PC-3 (cell line): ENCODE measurements around the gene NUP62. TPM values are rescaled to one million over a fixed set of nuclear protein-coding genes. Genes with fewer than 3 reads are reported as not detected.

Experiments used
- ATAC-seq: fragments of 200-7000 bp; cut with Tn5 transposase; 2 replicates; pipeline ENCODE4 v1.9.1; 2020; ENCODE audit warnings: mild to moderate bottlenecking, moderate library complexity
- BruUV-seq: library from RNA; stranded (reverse); fragments of 400-500 nt; replicated peaks from 2 replicates; lab custom pipeline; 2021; lab: Mats Ljungman, UMichigan
- CTCF ChIA-PET: fragments of 300-600 bp; sonication (Branson Sonifier 250); formaldehyde crosslinking; loops from one replicate; lab custom pipeline; 2022; ENCODE audit warnings: antibody characterized with exemption; lab: Charles Lee
- POLR2A ChIA-PET: fragments of 300-600 bp; sonication (Branson Sonifier 250); formaldehyde crosslinking; loops from one replicate; lab custom pipeline; 2022; ENCODE audit warnings: antibody characterized with exemption; ENCODE audit not compliant: unreplicated experiment; lab: Charles Lee
- DNase-seq: peaks from one replicate; pipeline ENCODE4 v3.0.0-alpha.2; 2015
- H2AFZ ChIP-seq: fragments of 300-600 bp; sonication (generic); 2 replicates; pipeline ENCODE4 v1.6.0; 2016; ENCODE audit warnings: antibody characterized with exemption, low read length
- H3F3A ChIP-seq: fragments of 300-600 bp; sonication (generic); one replicate; pipeline ENCODE4 v1.6.0; 2017; ENCODE audit warnings: antibody characterized with exemption, low read length, control low read depth, mild to moderate bottlenecking; ENCODE audit not compliant: unreplicated experiment
- H3K27ac ChIP-seq: fragments of 300-600 bp; sonication (generic); 2 replicates; pipeline ENCODE4 v1.5.1; 2016; ENCODE audit warnings: mild to moderate bottlenecking, low read length
- H3K27me3 ChIP-seq: fragments of 300-600 bp; sonication (generic); 2 replicates; pipeline ENCODE4 v1.6.1; 2016; ENCODE audit warnings: low read length, mixed read lengths
- H3K36me3 ChIP-seq: fragments of 300-600 bp; sonication (generic); 2 replicates; pipeline ENCODE4 v1.6.1; 2016; ENCODE audit warnings: low read depth, mixed run types, low read length, mixed read lengths
- H3K4me1 ChIP-seq: fragments of 300-600 bp; sonication (generic); 2 replicates; pipeline ENCODE4 v1.5.1; 2016; ENCODE audit warnings: low read length; ENCODE audit not compliant: insufficient read depth
- H3K4me2 ChIP-seq: fragments of 300-600 bp; sonication (generic); 2 replicates; pipeline ENCODE4 v1.6.0; 2016; ENCODE audit warnings: low read length
- H3K4me3 ChIP-seq: fragments of 300-600 bp; sonication (generic); 2 replicates; pipeline ENCODE4 v1.5.1; 2016; ENCODE audit warnings: mild to moderate bottlenecking, low read length, mixed read lengths
- H3K79me2 ChIP-seq: fragments of 300-600 bp; sonication (generic); 2 replicates; pipeline ENCODE4 v1.6.1; 2017; ENCODE audit warnings: low read length, mixed read lengths
- H3K9ac ChIP-seq: fragments of 300-600 bp; sonication (generic); 2 replicates; pipeline ENCODE4 v1.6.0; 2016; ENCODE audit warnings: mild to moderate bottlenecking, low read length
- H3K9me2 ChIP-seq: fragments of 300-600 bp; sonication (generic); replicated peaks from 2 replicates; pipeline ENCODE4 v1.6.1; 2016; ENCODE audit warnings: mixed run types, low read length, mixed read lengths
- H3K9me3 ChIP-seq: fragments of 300-600 bp; sonication (generic); 2 replicates; pipeline ENCODE4 v1.6.1; 2016; ENCODE audit warnings: low read length, mixed read lengths
- H4K20me1 ChIP-seq: fragments of 300-600 bp; sonication (generic); 2 replicates; pipeline ENCODE4 v1.6.1; 2016; ENCODE audit warnings: low read length, mixed read lengths
- EZH2 ChIP-seq: fragments of 300-600 bp; sonication (generic); IDR thresholded peaks from one replicate; pipeline ENCODE4 v1.6.1; 2017; ENCODE audit warnings: antibody characterized with exemption, mild to moderate bottlenecking, low read length; ENCODE audit not compliant: unreplicated experiment
- EZH2phosphoT487 ChIP-seq: fragments of 300-600 bp; sonication (generic); IDR thresholded peaks from 2 replicates; pipeline ENCODE4 v1.6.1; 2018; ENCODE audit warnings: mild to moderate bottlenecking, antibody characterized with exemption, low read length, borderline replicate concordance
- intact Hi-C: fragments of 100-400 bp; cut with micrococcal nuclease; formaldehyde crosslinking; loops from 2 replicates; pipeline ENCODE4 v1.9.0; 2023
- total RNA-seq: library from RNA; depleted of rRNA; stranded (reverse); fragments of >200 nt; gene quantifications from 2 replicates; pipeline ENCODE4 v1.2.3, GENCODE V29; 2014
- TF ChIP-seq, protein P1 (sequence below): fragments of 300-600 bp; sonication (generic); conservative IDR thresholded peaks from 2 replicates; pipeline ENCODE4 v1.5.1; 2017; ENCODE audit warnings: antibody characterized with exemption, low read depth, mild to moderate bottlenecking, low read length

The NUP62 gene
- total RNA-seq, 1 experiment from 2014 or later, result 129 TPM

DNA sequence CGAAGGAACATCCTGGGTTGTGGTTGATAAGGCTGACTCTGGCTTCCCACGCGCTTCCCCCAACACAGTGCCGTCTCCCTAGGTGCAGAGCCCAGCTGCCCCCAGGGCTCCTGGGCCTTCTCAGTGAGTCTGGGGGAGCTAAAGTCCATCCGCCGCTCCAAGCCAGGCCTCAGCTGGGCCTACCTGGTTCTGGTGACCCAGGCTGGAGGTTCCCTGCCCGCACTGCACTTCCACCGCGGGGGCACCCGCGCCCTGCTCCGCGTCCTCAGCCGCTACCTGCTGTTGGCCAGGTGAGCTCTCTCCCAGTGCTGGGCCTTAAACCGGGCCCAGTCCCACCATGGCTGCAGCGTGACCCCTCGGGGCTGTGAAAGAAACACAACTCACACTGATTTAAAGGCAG, 48.1 kb downstream of the NUP62 start:
- ChIA-PET CTCF (no interaction called here), POLR2A (no interaction called here)
- intact Hi-C loops, result no loop called here

DNA sequence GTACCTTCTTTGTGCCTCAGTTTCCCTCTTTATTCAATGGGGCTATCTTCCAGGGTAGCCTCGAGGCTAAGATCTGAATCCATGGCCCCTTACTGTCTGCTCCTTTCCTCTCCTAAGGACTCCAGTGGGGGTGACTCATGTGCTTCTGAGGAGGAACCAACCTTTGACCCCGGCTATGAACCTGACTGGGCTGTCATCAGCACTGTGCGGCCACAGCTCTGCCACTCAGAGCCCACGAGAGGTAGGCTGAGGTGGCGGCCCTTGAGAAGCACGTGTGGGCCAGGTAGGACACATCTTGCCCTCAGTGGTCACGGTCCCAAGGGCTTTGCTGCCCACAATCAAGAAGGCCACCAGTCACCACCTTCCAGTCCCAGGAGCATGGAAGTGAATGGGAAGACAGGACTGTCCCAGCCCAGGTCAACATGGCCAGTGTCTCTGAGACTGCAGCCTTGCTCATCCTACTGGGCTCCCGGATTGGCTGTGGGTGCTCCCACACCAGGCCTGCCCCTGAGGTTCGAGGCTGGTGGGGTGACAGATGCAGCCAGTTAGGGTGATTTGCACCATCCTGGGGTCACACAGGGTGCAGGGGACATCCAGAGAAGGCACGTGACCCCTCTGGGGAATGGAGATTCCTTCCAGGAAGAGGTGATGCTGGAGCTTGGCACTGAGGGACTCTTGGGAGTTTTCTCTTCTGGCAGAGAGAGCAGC, 49.0 kb downstream of the NUP62 start:
- TF ChIP-seq, protein P1, sequence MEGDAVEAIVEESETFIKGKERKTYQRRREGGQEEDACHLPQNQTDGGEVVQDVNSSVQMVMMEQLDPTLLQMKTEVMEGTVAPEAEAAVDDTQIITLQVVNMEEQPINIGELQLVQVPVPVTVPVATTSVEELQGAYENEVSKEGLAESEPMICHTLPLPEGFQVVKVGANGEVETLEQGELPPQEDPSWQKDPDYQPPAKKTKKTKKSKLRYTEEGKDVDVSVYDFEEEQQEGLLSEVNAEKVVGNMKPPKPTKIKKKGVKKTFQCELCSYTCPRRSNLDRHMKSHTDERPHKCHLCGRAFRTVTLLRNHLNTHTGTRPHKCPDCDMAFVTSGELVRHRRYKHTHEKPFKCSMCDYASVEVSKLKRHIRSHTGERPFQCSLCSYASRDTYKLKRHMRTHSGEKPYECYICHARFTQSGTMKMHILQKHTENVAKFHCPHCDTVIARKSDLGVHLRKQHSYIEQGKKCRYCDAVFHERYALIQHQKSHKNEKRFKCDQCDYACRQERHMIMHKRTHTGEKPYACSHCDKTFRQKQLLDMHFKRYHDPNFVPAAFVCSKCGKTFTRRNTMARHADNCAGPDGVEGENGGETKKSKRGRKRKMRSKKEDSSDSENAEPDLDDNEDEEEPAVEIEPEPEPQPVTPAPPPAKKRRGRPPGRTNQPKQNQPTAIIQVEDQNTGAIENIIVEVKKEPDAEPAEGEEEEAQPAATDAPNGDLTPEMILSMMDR, result no peak
- TF ChIP-seq EZH2 (no peak), EZH2phosphoT487 (no peak)
- ATAC-seq (no peak), DNase-seq (no peak)
- H3K9ac ChIP-seq, result no peak overlapping the region
- H3K9me2 ChIP-seq, result no peaks in the 10 kb centered on the region
- peaks cover 23% of the 10 kb centered on the region for H3K79me2 ChIP-seq
- no peaks in the 10 kb centered on the region for H3K9me3 ChIP-seq
- H3K4me1 ChIP-seq, result peaks cover 30% of the 10 kb centered on the region
- intact Hi-C loops, result no loop called here
- no peaks in the 10 kb centered on the region for H3K27me3 ChIP-seq
- ChIA-PET CTCF (no interaction called here), POLR2A (no interaction called here)
- H3K36me3 ChIP-seq, result peaks cover 26% of the 10 kb centered on the region
- H4K20me1 ChIP-seq, result no peaks in the 10 kb centered on the region
- H3K27ac ChIP-seq, result no peak overlapping the region
- H3F3A ChIP-seq, result no peaks in the 10 kb centered on the region
- no peak overlapping the region for H2AFZ ChIP-seq
- BruUV-seq, result no TSS peak
- H3K4me2 ChIP-seq, result no peak overlapping the region
- H3K4me3 ChIP-seq, result no peak overlapping the region

More for the DNA sequence above, 48.1 kb downstream of the NUP62 start:
- no peak for DNase-seq
- Histone ChIP-seq H3K4me1 (peaks cover 25% of the 10 kb centered on the region), H3K9me3 (no peaks in the 10 kb centered on the region), H3K79me2 (peaks cover 14% of the 10 kb centered on the region), H3K27ac (no peak overlapping the region), H3K4me3 (no peak overlapping the region), H3K9ac (no peak overlapping the region), H3K36me3 (peaks cover 26% of the 10 kb centered on the region), H3K4me2 (no peak overlapping the region), H4K20me1 (no peaks in the 10 kb centered on the region), H3K27me3 (no peaks in the 10 kb centered on the region), H2AFZ (no peak overlapping the region), H3F3A (no peaks in the 10 kb centered on the region), H3K9me2 (no peaks in the 10 kb centered on the region)
- no peak for TF ChIP-seq EZH2
- TF ChIP-seq, protein P1, result no peak
- TF ChIP-seq EZH2phosphoT487, result no peak
- no peak for ATAC-seq
- BruUV-seq, result no TSS peak
